Calu3 (cell line): Measurements from ENCODE around the gene DIP2A. TPM values are rescaled to one million over a fixed set of nuclear protein-coding genes. Genes with fewer than 3 reads are reported as not detected.

Experiments used
- BruUV-seq: library from RNA; stranded (reverse); fragments of 400-500 nt; replicated peaks from 2 replicates; lab custom pipeline; 2021; lab: Mats Ljungman, UMichigan
- CTCF ChIA-PET: fragments of 300-600 bp; sonication (Branson Sonifier 250); formaldehyde crosslinking; loops from one replicate; lab custom pipeline; 2022; ENCODE audit warnings: antibody characterized with exemption; lab: Charles Lee
- DNase-seq: peaks from one replicate; pipeline ENCODE4 v3.0.0; 2022
- H3K27ac Mint-ChIP-seq: one replicate; pipeline ENCODE4 v1.8.0; 2022; ENCODE audit warnings: mixed read lengths; ENCODE audit not compliant: unreplicated experiment
- H3K27me3 Mint-ChIP-seq: one replicate; pipeline ENCODE4 v1.8.0; 2022; ENCODE audit warnings: mixed read lengths; ENCODE audit not compliant: unreplicated experiment
- H3K36me3 Mint-ChIP-seq: one replicate; pipeline ENCODE4 v1.8.0; 2022; ENCODE audit warnings: mild to moderate bottlenecking, moderate library complexity, mixed read lengths; ENCODE audit not compliant: insufficient read depth, unreplicated experiment
- H3K4me1 Mint-ChIP-seq: one replicate; pipeline ENCODE4 v1.8.0; 2022; ENCODE audit warnings: mild to moderate bottlenecking, low read depth, mixed read lengths; ENCODE audit not compliant: unreplicated experiment
- H3K4me3 Mint-ChIP-seq: one replicate; pipeline ENCODE4 v1.8.0; 2022; ENCODE audit warnings: mild to moderate bottlenecking, low read depth, moderate library complexity, mixed read lengths; ENCODE audit not compliant: unreplicated experiment
- H3K9me3 Mint-ChIP-seq: one replicate; pipeline ENCODE4 v1.8.0; 2022; ENCODE audit warnings: low read depth, mixed read lengths; ENCODE audit not compliant: unreplicated experiment
- intact Hi-C: fragments of 100-400 bp; cut with micrococcal nuclease; formaldehyde crosslinking; loops from one replicate; pipeline ENCODE4 v1.10.0; 2022; ENCODE audit not compliant: unreplicated experiment
- total RNA-seq: library from RNA; stranded (reverse); gene quantifications from 2 replicates; pipeline ENCODE4 v1.2.3, GENCODE V29; 2022
- TF ChIP-seq, protein P1 (sequence below): fragments of 200-600 bp; IDR thresholded peaks from one replicate; pipeline ENCODE4 v1.8.0; 2022; ENCODE audit warnings: antibody characterized with exemption; ENCODE audit not compliant: unreplicated experiment

DIP2A gene
- total RNA-seq, 1 experiment from 2014 or later, result 29.3 TPM

- no peak overlapping the region for H3K27ac Mint-ChIP-seq
- no peak overlapping the region for H3K4me3 Mint-ChIP-seq
- TF ChIP-seq, protein P1, sequence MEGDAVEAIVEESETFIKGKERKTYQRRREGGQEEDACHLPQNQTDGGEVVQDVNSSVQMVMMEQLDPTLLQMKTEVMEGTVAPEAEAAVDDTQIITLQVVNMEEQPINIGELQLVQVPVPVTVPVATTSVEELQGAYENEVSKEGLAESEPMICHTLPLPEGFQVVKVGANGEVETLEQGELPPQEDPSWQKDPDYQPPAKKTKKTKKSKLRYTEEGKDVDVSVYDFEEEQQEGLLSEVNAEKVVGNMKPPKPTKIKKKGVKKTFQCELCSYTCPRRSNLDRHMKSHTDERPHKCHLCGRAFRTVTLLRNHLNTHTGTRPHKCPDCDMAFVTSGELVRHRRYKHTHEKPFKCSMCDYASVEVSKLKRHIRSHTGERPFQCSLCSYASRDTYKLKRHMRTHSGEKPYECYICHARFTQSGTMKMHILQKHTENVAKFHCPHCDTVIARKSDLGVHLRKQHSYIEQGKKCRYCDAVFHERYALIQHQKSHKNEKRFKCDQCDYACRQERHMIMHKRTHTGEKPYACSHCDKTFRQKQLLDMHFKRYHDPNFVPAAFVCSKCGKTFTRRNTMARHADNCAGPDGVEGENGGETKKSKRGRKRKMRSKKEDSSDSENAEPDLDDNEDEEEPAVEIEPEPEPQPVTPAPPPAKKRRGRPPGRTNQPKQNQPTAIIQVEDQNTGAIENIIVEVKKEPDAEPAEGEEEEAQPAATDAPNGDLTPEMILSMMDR, result no peak
- no peak for DNase-seq
- intact Hi-C loops, result no loop called here
- no TSS peak for BruUV-seq
- CTCF ChIA-PET, result no interaction called here
- no peaks in the 10 kb centered on the region for H3K4me1 Mint-ChIP-seq
- peaks cover 26% of the 10 kb centered on the region for H3K36me3 Mint-ChIP-seq
- H3K27me3 Mint-ChIP-seq, result no peaks in the 10 kb centered on the region
- no peaks in the 10 kb centered on the region for H3K9me3 Mint-ChIP-seq
Observed at GRCh38 chr21:46424039-46424591, 34.6 kb upstream of the DIP2A start.

DNA sequence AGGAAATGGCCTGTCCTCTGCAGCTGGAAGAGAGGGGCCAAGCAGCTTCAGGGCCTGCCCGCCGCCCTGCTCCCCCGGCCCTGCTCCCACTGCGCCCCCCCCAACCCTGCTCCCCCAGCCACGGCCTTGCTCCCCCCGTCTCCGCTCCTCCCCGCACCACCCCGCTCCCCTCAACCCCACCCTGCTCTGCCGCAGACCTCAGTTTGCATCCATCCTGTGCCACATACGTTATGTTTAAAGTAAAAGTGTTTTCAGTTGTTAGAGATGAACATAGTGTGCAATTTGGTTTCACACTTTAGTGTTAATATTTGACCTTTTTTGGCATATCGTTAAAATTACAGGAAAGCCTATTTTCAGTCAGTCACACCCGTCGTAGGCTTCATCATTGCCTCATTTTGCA is 34.1 kb upstream of the DIP2A start:
- TF ChIP-seq, protein P1, result no peak
- intact Hi-C loops, result no loop called here
- Mint-ChIP-seq H3K27me3 (no peaks in the 10 kb centered on the region), H3K4me3 (no peak overlapping the region), H3K27ac (no peak overlapping the region), H3K36me3 (peaks cover 26% of the 10 kb centered on the region), H3K4me1 (no peaks in the 10 kb centered on the region), H3K9me3 (no peaks in the 10 kb centered on the region)
- DNase-seq, result no peak
- CTCF ChIA-PET, result no interaction called here
- no TSS peak for BruUV-seq

DNA sequence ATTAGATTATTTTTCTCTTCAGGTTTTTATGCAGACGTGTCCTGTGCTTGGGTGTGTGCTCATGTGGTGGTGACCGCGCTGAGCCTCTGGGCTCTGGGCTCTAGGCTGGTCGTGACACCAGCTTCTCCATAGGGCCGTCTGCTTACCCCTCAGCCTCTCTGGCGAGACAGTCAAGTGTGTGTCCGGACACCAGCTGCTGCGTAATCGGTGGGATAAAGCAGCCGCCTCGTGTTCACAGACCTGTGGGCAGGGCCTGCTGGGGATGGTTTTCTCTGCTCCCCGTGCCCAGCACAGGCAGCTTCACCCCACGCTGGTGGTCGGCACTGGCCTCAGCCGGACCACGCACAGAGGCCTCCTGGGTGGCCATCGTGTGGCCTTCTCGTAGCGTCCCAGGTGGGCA is 33.6 kb upstream of the DIP2A start:
- Mint-ChIP-seq H3K27me3 (no peaks in the 10 kb centered on the region), H3K36me3 (peaks cover 27% of the 10 kb centered on the region), H3K9me3 (no peaks in the 10 kb centered on the region), H3K4me1 (no peaks in the 10 kb centered on the region), H3K4me3 (no peak overlapping the region), H3K27ac (no peak overlapping the region)
- CTCF ChIA-PET, result no interaction called here
- BruUV-seq, result no TSS peak
- TF ChIP-seq, protein P1, result no peak
- no peak for DNase-seq
- intact Hi-C loops, result no loop called here

- BruUV-seq, result no TSS peak
- H3K36me3 Mint-ChIP-seq, result peaks cover 22% of the 10 kb centered on the region
- no peak overlapping the region for H3K4me3 Mint-ChIP-seq
- no peaks in the 10 kb centered on the region for H3K4me1 Mint-ChIP-seq
- H3K27ac Mint-ChIP-seq, result no peak overlapping the region
- intact Hi-C loops, result no loop called here
- H3K27me3 Mint-ChIP-seq, result no peaks in the 10 kb centered on the region
- DNase-seq, result no peak
- CTCF ChIA-PET, result no interaction called here
- H3K9me3 Mint-ChIP-seq, result no peaks in the 10 kb centered on the region
- TF ChIP-seq, protein P1, result no peak
Observed at GRCh38 chr21:46425571-46425970, 33.1 kb upstream of the DIP2A start.
